Stimulated activated naive CD8-positive, alpha-beta T cell treated with anti-CD3 and anti-CD28 coated beads, Interleukin-15, Interleukin-2, amounts not matched to agents 100 ng/mL and 50 ng/mL, for 24 hours (primary cell): Measurements from ENCODE around the gene NMD3.
A peak's percentile ranks its signal among the peaks of the same experiment; 100 is the strongest.
"Not testable (repeated sequence)": the region's sequence is repeated elsewhere in the genome, so short reads cannot be mapped to it uniquely, and the experiment has no call there.

Source experiments
- H3K27ac Mint-ChIP-seq: one replicate; pipeline ENCODE4 v1.8.0; 2021; ENCODE audit warnings: mild to moderate bottlenecking, mixed read lengths
- H3K27me3 Mint-ChIP-seq: one replicate; pipeline ENCODE4 v1.8.0; 2021; ENCODE audit warnings: mixed read lengths
- H3K36me3 Mint-ChIP-seq: one replicate; pipeline ENCODE4 v1.8.0; 2021; ENCODE audit warnings: low read depth, mixed read lengths
- H3K4me1 Mint-ChIP-seq: one replicate; pipeline ENCODE4 v1.8.0; 2021; ENCODE audit warnings: low read depth, mixed read lengths
- H3K4me3 Mint-ChIP-seq: one replicate; pipeline ENCODE4 v1.8.0; 2021; ENCODE audit warnings: mild to moderate bottlenecking, mixed read lengths
- H3K9me3 Mint-ChIP-seq: one replicate; pipeline ENCODE4 v1.8.0; 2021; ENCODE audit warnings: mixed read lengths

Gene NMD3

GRCh38 chr3:161220850-161221753 is at the start of gene NMD3:
Gene NMD3 (plus strand): TSS chr3:161221311. CDS start chr3:161222014, 703 bp downstream.
- Mint-ChIP-seq H3K36me3 (peaks cover 24% of the 10 kb centered on the region), H3K27me3 (peaks cover 11% of the 10 kb centered on the region), H3K4me1 (peaks cover 36% of the 10 kb centered on the region), H3K27ac (peak within 1 kb of the TSS; percentile 93), H3K9me3 (no peaks in the 10 kb centered on the region), H3K4me3 (peak within 1 kb of the TSS; percentile 90)

GRCh38 chr3:161171639-161172552 is 49.2 kb upstream of the NMD3 start:
- peaks cover 5% of the 10 kb centered on the region for H3K27me3 Mint-ChIP-seq
- H3K9me3 Mint-ChIP-seq, result no peaks in the 10 kb centered on the region
- no peaks in the 10 kb centered on the region for H3K4me1 Mint-ChIP-seq
- no peak overlapping the region for H3K4me3 Mint-ChIP-seq
- H3K27ac Mint-ChIP-seq, result no peak overlapping the region
- no peaks in the 10 kb centered on the region for H3K36me3 Mint-ChIP-seq

- no peak overlapping the region for H3K27ac Mint-ChIP-seq
Observed at GRCh38 chr3:161175506-161175905, 45.6 kb upstream of the NMD3 start.

GRCh38 chr3:161177991-161178390 is 43.1 kb upstream of the NMD3 start:
- peaks cover 15% of the 10 kb centered on the region for H3K27me3 Mint-ChIP-seq
- no peak overlapping the region for H3K27ac Mint-ChIP-seq
- H3K36me3 Mint-ChIP-seq, result no peaks in the 10 kb centered on the region
- H3K9me3 Mint-ChIP-seq, result no peaks in the 10 kb centered on the region
- H3K4me3 Mint-ChIP-seq, result no peak overlapping the region
- no peaks in the 10 kb centered on the region for H3K4me1 Mint-ChIP-seq

More at GRCh38 chr3:161175506-161175905, 45.6 kb upstream of the NMD3 start:
- Mint-ChIP-seq H3K4me1 (no peaks in the 10 kb centered on the region), H3K9me3 (no peaks in the 10 kb centered on the region), H3K4me3 (no peak overlapping the region), H3K36me3 (no peaks in the 10 kb centered on the region), H3K27me3 (peaks cover 9% of the 10 kb centered on the region)

DNA sequence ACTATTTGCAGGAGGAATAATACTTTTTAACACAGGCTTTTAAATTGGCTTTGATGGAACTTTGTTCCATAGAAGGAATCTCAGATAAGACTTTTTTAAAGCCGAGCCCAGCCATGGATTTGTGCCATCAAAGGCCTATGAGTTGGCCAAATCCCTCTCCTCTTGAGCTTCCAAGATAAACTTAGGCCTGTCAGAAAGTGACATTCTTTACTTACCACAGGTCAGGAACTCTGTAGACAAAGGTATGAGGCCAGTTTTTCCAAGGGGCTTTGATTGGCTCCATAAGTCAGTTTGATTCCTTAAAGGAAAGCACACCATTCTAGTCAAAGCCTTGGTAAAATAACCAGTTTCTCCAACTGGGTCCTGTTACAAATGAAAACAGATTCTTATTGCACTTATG is 39.7 kb upstream of the NMD3 start:
- H3K9me3 Mint-ChIP-seq, H3K36me3 Mint-ChIP-seq, H3K27ac Mint-ChIP-seq, H3K4me3 Mint-ChIP-seq, H3K4me1 Mint-ChIP-seq: not testable (repeated sequence)
- H3K27me3 Mint-ChIP-seq, result peaks cover 14% of the 10 kb centered on the region

- Mint-ChIP-seq H3K36me3 (no peaks in the 10 kb centered on the region), H3K27me3 (peaks cover 4% of the 10 kb centered on the region), H3K4me1 (no peaks in the 10 kb centered on the region), H3K9me3 (peaks cover 4% of the 10 kb centered on the region), H3K27ac (no peak overlapping the region), H3K4me3 (no peak overlapping the region)
Observed at GRCh38 chr3:161187046-161187445, 34.1 kb upstream of the NMD3 start.

- H3K4me1 Mint-ChIP-seq, result no peaks in the 10 kb centered on the region
- H3K27ac Mint-ChIP-seq, result no peak overlapping the region
- peaks cover 17% of the 10 kb centered on the region for H3K27me3 Mint-ChIP-seq
- H3K9me3 Mint-ChIP-seq, result peaks cover 7% of the 10 kb centered on the region
- no peaks in the 10 kb centered on the region for H3K36me3 Mint-ChIP-seq
- no peak overlapping the region for H3K4me3 Mint-ChIP-seq
Observed at GRCh38 chr3:161197855-161198850, 23.0 kb upstream of the NMD3 start.

- Mint-ChIP-seq H3K4me1 (no peaks in the 10 kb centered on the region), H3K36me3 (no peaks in the 10 kb centered on the region), H3K27me3 (peaks cover 12% of the 10 kb centered on the region), H3K27ac (no peak overlapping the region), H3K4me3 (no peak overlapping the region), H3K9me3 (peaks cover 5% of the 10 kb centered on the region)
Observed at GRCh38 chr3:161199926-161200325, 21.2 kb upstream of the NMD3 start.

DNA sequence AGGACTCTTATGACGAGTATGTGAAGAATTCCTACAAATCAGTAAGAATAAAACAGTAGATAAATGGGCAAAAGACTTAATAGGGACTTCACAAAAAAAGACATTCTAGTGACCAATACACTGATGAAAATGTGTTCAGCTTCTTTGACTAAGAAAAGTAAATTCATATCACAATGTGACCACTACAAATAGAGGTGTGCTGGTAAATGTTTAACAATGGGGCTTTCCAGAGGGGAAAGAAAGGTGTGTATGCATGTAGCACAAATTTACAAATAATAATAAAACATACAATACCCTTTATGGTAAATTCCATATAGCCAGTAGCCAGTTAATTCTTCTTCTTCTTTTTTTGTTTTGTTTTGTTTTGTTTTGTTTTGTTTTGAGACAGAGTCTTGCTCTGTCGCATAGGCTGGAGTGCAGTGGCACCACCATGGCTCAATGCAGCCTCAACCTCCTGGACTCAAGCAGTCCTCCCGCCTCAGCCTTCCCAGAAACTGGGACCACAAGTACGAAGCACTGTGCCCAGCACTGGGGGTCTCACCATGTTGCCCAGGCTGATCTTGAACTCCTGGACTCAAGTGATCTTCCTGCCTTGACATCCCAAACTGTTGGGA is 17.5 kb upstream of the NMD3 start:
- H3K4me1 Mint-ChIP-seq, result no peaks in the 10 kb centered on the region
- H3K9me3 Mint-ChIP-seq, result no peaks in the 10 kb centered on the region
- peaks cover 6% of the 10 kb centered on the region for H3K27me3 Mint-ChIP-seq
- H3K4me3 Mint-ChIP-seq, result no peak overlapping the region
- H3K36me3 Mint-ChIP-seq, result no peaks in the 10 kb centered on the region
- no peak overlapping the region for H3K27ac Mint-ChIP-seq

- H3K27ac Mint-ChIP-seq, result no peak overlapping the region
- no peaks in the 10 kb centered on the region for H3K4me1 Mint-ChIP-seq
- H3K36me3 Mint-ChIP-seq, result no peaks in the 10 kb centered on the region
- H3K27me3 Mint-ChIP-seq, result peaks cover 1% of the 10 kb centered on the region
- no peak overlapping the region for H3K4me3 Mint-ChIP-seq
- no peaks in the 10 kb centered on the region for H3K9me3 Mint-ChIP-seq
Observed at GRCh38 chr3:161208931-161209330, 12.2 kb upstream of the NMD3 start.

GRCh38 chr3:161212171-161212771 is 8.8 kb upstream of the NMD3 start:
- Mint-ChIP-seq H3K36me3 (no peaks in the 10 kb centered on the region), H3K4me1 (no peaks in the 10 kb centered on the region), H3K4me3 (no peak overlapping the region), H3K27ac (no peak overlapping the region), H3K27me3 (peaks cover 19% of the 10 kb centered on the region), H3K9me3 (no peaks in the 10 kb centered on the region)

GRCh38 chr3:161212906-161213305 is 8.2 kb upstream of the NMD3 start:
- Mint-ChIP-seq H3K4me1 (no peaks in the 10 kb centered on the region), H3K9me3 (no peaks in the 10 kb centered on the region), H3K27ac (no peak overlapping the region), H3K36me3 (no peaks in the 10 kb centered on the region), H3K4me3 (no peak overlapping the region), H3K27me3 (peaks cover 20% of the 10 kb centered on the region)

- no peak overlapping the region for H3K27ac Mint-ChIP-seq
- no peaks in the 10 kb centered on the region for H3K9me3 Mint-ChIP-seq
- H3K4me3 Mint-ChIP-seq, result no peak overlapping the region
- no peaks in the 10 kb centered on the region for H3K36me3 Mint-ChIP-seq
- no peaks in the 10 kb centered on the region for H3K4me1 Mint-ChIP-seq
- H3K27me3 Mint-ChIP-seq, result peaks cover 20% of the 10 kb centered on the region
Observed at GRCh38 chr3:161213644-161214043, 7.5 kb upstream of the NMD3 start.
